Mucosa of stomach (tissue), 1 donor: ENCODE results near the gene C1orf167.

Experiments used
- H3K27me3 ChIP-seq: one replicate; pipeline ENCODE4 v1.7.0; 2013; ENCODE audit warnings: mild to moderate bottlenecking, low read length; ENCODE audit not compliant: control insufficient read depth, insufficient read depth
- H3K36me3 ChIP-seq: one replicate; pipeline ENCODE4 v1.7.0; 2013; ENCODE audit warnings: low read length; ENCODE audit not compliant: control insufficient read depth, insufficient read depth
- H3K4me1 ChIP-seq: one replicate; pipeline ENCODE4 v1.7.0; 2013; ENCODE audit warnings: mild to moderate bottlenecking, low read length; ENCODE audit not compliant: control insufficient read depth, insufficient read depth
- H3K4me3 ChIP-seq: one replicate; pipeline ENCODE4 v1.7.0; 2013; ENCODE audit warnings: low read length
- H3K9ac ChIP-seq: one replicate; pipeline ENCODE4 v1.7.0; 2013; ENCODE audit warnings: mild to moderate bottlenecking, low read length, moderate library complexity
- H3K9me3 ChIP-seq: one replicate; pipeline ENCODE4 v1.7.0; 2013; ENCODE audit warnings: mild to moderate bottlenecking, low read length, moderate library complexity; ENCODE audit not compliant: control insufficient read depth
- donor health status: Pancreatic carcinoma.

Gene C1orf167

GRCh38 chr1:11771481-11772043, 9.6 kb downstream of the C1orf167 start:
- H3K4me1 ChIP-seq: no peaks in the 10 kb centered on the region
- no peaks in the 10 kb centered on the region for H3K36me3 ChIP-seq
- peaks cover 3% of the 10 kb centered on the region for H3K27me3 ChIP-seq
- H3K4me3 ChIP-seq: no peak overlapping the region
- H3K9ac ChIP-seq: no peak overlapping the region
- H3K9me3 ChIP-seq: no peaks in the 10 kb centered on the region

GRCh38 chr1:11772458-11772857, 10.5 kb downstream of the C1orf167 start:
- Histone ChIP-seq H3K9ac (no peak overlapping the region), H3K4me1 (no peaks in the 10 kb centered on the region), H3K9me3 (no peaks in the 10 kb centered on the region), H3K4me3 (no peak overlapping the region), H3K27me3 (peaks cover 3% of the 10 kb centered on the region), H3K36me3 (no peaks in the 10 kb centered on the region)

DNA sequence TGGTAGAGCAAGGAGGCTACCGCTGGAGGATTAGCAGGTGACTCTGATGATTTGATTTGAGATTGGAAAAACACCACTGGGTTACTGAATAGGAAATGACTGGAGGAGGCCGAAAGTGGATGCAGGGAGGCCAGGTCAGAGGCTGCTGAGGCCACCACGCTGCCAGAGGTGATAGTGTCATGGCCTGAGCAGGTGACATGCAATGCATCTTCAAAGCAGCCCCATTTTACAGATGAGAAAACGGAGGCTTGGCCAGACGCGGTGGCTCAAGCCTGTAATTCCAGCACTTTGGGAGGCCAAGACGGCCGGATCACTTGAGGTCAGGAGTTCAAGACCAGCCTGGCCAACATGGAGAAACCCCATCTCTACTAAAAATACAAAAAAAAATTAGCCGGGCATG, 12.8 kb downstream of the C1orf167 start:
- no peaks in the 10 kb centered on the region for H3K4me1 ChIP-seq
- no peak overlapping the region for H3K9ac ChIP-seq
- no peaks in the 10 kb centered on the region for H3K9me3 ChIP-seq
- no peak overlapping the region for H3K4me3 ChIP-seq
- H3K36me3 ChIP-seq: no peaks in the 10 kb centered on the region
- peaks cover 3% of the 10 kb centered on the region for H3K27me3 ChIP-seq

- H3K4me1 ChIP-seq: no peaks in the 10 kb centered on the region
- no peaks in the 10 kb centered on the region for H3K36me3 ChIP-seq
- no peak overlapping the region for H3K4me3 ChIP-seq
- no peaks in the 10 kb centered on the region for H3K27me3 ChIP-seq
- H3K9ac ChIP-seq: no peak overlapping the region
- H3K9me3 ChIP-seq: no peaks in the 10 kb centered on the region
Observed at GRCh38 chr1:11777658-11778322, 15.8 kb downstream of the C1orf167 start.

DNA sequence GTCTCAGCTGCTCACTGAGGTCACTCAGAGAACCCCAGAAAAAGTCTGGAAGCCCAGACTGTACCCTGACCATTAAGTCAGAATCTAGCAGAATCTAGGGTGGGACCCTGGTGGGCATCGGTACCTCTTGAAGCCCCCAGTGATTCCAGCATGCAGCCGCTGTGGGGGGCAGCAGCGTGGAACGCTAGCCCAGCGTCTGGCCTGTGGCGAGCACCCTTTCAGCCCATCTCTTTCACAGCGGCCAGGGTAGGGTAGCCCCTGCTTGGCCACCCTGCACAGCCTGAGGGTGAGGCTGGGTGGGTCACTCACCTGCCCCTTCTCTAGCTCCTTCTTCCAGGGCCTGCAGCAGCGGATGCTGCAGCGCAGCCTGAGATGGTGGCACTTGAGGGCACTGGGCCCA, 16.3 kb downstream of the C1orf167 start:
- Histone ChIP-seq H3K36me3 (no peaks in the 10 kb centered on the region), H3K4me3 (no peak overlapping the region), H3K9me3 (no peaks in the 10 kb centered on the region), H3K4me1 (no peaks in the 10 kb centered on the region), H3K27me3 (no peaks in the 10 kb centered on the region), H3K9ac (no peak overlapping the region)

GRCh38 chr1:11778844-11779623, 17.0 kb downstream of the C1orf167 start:
- Histone ChIP-seq H3K36me3 (no peaks in the 10 kb centered on the region), H3K9ac (no peak overlapping the region), H3K4me1 (no peaks in the 10 kb centered on the region), H3K4me3 (no peak overlapping the region), H3K9me3 (no peaks in the 10 kb centered on the region), H3K27me3 (no peaks in the 10 kb centered on the region)

DNA sequence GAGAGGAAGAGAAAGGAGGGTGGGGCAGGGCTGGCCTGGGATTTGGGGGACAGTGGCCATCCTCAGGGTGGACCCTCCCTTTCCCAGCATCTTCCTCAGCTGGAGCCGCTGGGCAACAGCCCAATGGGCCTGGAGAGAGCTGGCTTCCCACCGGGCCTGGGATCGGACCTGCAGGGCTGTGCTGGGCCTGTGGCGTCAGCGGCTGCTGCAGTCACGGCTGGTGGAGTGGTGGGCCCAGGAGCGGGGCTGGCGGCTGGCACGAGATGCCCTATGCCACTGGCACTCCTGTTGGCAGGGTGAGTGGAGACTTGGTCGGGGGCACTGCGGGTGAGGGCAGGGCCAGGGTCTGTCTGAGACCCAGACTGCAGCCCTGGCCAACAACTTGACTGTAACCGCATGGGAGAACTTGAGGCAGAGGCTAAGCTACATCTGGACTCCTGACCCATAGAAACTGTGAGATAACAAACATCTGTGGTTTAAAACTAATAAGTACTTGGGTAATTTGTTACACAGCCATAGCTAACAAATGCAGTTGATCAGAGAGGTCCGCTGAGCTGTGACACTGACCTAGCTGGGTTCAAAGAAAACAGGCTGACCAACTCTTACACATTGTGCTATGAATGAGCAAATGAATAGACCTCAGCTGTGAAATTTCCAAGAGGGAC, 17.9 kb downstream of the C1orf167 start:
- Histone ChIP-seq H3K36me3 (no peaks in the 10 kb centered on the region), H3K9ac (no peak overlapping the region), H3K27me3 (no peaks in the 10 kb centered on the region), H3K4me3 (no peak overlapping the region), H3K9me3 (no peaks in the 10 kb centered on the region), H3K4me1 (peaks cover 5% of the 10 kb centered on the region)

- Histone ChIP-seq H3K4me3 (no peak overlapping the region), H3K9me3 (no peaks in the 10 kb centered on the region), H3K36me3 (no peaks in the 10 kb centered on the region), H3K9ac (no peak overlapping the region), H3K4me1 (peaks cover 12% of the 10 kb centered on the region), H3K27me3 (no peaks in the 10 kb centered on the region)
Observed at GRCh38 chr1:11780380-11781147, 18.6 kb downstream of the C1orf167 start.

- no peaks in the 10 kb centered on the region for H3K9me3 ChIP-seq
- H3K27me3 ChIP-seq: no peaks in the 10 kb centered on the region
- no peaks in the 10 kb centered on the region for H3K36me3 ChIP-seq
- H3K4me1 ChIP-seq: peaks cover 19% of the 10 kb centered on the region
- no peak overlapping the region for H3K4me3 ChIP-seq
- no peak overlapping the region for H3K9ac ChIP-seq
Observed at GRCh38 chr1:11781297-11781696, 19.3 kb downstream of the C1orf167 start.

DNA sequence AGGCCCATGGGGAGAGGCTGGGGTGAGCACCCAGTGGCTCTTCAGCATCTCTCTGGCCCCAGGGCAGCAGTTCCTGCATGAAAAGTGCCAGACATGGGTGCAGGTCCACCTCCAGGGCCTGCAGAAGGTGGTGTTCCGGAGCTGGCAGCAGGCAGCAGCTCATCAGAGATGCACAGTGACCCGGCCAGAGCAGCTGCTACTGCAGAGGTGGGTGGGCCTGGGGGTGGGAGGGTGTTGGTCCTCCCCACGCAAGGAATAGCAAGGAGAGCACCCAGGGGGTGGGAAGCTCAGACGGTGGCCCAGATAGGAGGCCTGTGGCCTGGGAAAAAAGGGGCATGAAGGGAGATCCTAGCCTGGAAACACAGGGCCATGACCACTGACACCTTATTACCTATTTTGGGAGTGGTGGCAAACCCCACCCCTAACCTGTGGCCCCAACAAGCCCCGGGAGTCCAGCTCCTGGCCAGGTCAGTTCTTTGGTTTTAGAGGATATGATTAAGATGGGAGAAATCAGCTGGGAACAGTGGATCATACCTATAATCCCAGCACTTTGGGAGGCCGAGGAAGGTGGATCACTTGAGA, 20.2 kb downstream of the C1orf167 start:
- Histone ChIP-seq H3K27me3 (no peaks in the 10 kb centered on the region), H3K9ac (no peak overlapping the region), H3K4me1 (peaks cover 28% of the 10 kb centered on the region), H3K4me3 (no peak overlapping the region), H3K36me3 (no peaks in the 10 kb centered on the region), H3K9me3 (no peaks in the 10 kb centered on the region)

DNA sequence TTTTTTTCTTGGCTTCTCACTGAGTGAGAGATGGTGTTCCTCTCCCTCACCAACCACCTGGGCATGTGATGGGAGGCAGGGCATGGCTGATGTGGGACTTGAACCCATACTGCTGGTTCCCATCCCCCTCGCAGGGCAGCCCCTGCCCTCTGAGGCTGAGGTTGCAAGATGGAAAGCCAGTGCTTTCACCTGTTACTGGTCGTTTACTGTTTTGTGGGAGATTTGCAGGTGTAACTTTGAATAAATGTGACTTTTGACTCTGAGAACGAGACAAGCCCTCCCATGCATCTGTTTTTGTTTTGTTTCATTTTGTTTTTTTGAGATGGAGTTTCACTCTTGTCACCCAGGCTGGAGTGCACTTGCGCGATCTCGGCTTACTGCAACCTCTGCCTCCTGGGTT, 21.6 kb downstream of the C1orf167 start:
- H3K27me3 ChIP-seq: no peaks in the 10 kb centered on the region
- H3K36me3 ChIP-seq: no peaks in the 10 kb centered on the region
- H3K4me3 ChIP-seq: no peak overlapping the region
- H3K4me1 ChIP-seq: peaks cover 41% of the 10 kb centered on the region
- H3K9ac ChIP-seq: no peak overlapping the region
- H3K9me3 ChIP-seq: no peaks in the 10 kb centered on the region
